K562 (cell line): ENCODE measurements around the gene SORCS2. TPM values are rescaled to one million over a fixed set of nuclear protein-coding genes. Genes with fewer than 3 reads are reported as not detected.

Experiments
- CBX5 ChIP-seq: IDR thresholded peaks from 2 replicates; pipeline ENCODE4 v1.6.1; 2014; ENCODE audit warnings: low read depth, borderline replicate concordance
- FOXA3 ChIP-seq, 2 experiments: fragments of 450-650 bp in 1 of 2; sonication (generic) in 1 of 2; formaldehyde crosslinking; IDR thresholded peaks in 1 of 2; conservative IDR thresholded peaks in 1 of 2; 2 replicates each; pipeline versions ENCODE4 v1.4.0 to v1.8.0; 2020 to 2022; ENCODE audit warnings: mild to moderate bottlenecking in 2 of 2, missing genetic modification reagents in 1 of 2
- KLF16 ChIP-seq: IDR thresholded peaks from 2 replicates; pipeline ENCODE4 v1.6.1; 2016; ENCODE audit warnings: antibody characterized with exemption
- LARP7 ChIP-seq: fragments of 450-650 bp; IDR thresholded peaks from 2 replicates; pipeline ENCODE4 v1.6.1; 2016
- MEIS2 ChIP-seq: fragments of 450-650 bp; IDR thresholded peaks from 2 replicates; pipeline ENCODE4 v1.6.1; 2014; ENCODE audit warnings: mild to moderate bottlenecking; ENCODE audit not compliant: partially characterized antibody
- MLX ChIP-seq, 2 experiments: fragments of 450-650 bp in 1 of 2; sonication (generic) in 1 of 2; formaldehyde crosslinking; conservative IDR thresholded peaks; 2 replicates each; pipeline versions ENCODE4 v1.4.0 to v1.8.1; 2020 to 2022; ENCODE audit warnings: mild to moderate bottlenecking in 1 of 2, missing genetic modification reagents in 1 of 2
- PBX2 ChIP-seq, 2 experiments: IDR thresholded peaks in 1 of 2; conservative IDR thresholded peaks in 1 of 2; 2 replicates each; pipeline ENCODE4 v1.6.1; 2016; ENCODE audit warnings: low read depth in 2 of 2, mild to moderate bottlenecking in 1 of 2, missing compliant biosample characterization in 1 of 2, missing genetic modification characterization in 1 of 2, moderate library complexity in 1 of 2
- PKNOX1 ChIP-seq: fragments of 450-650 bp; IDR thresholded peaks from 2 replicates; pipeline ENCODE4 v1.6.1; 2016
- POLR3G ChIP-seq: IDR thresholded peaks from 2 replicates; pipeline ENCODE4 v1.6.1; 2011; ENCODE audit not compliant: insufficient read length, insufficient replicate concordance; ENCODE audit errors: extremely low read depth
- REST ChIP-seq, 2 experiments: fragments of 450-650 bp; formaldehyde crosslinking in 1 of 2; IDR thresholded peaks; 2 replicates each; pipeline versions ENCODE4 v1.4.0 to v1.6.1; 2014 to 2020; ENCODE audit warnings: mild to moderate bottlenecking in 2 of 2, borderline replicate concordance in 1 of 2, low read depth in 1 of 2
- polyA plus RNA-seq, 8 experiments: library from polyadenylated mRNA; depleted of rRNA in 4 of 8; stranded (reverse) in 5 of 8; unstranded in 3 of 8; fragments of >200 nt; fragmentation: Nextera tagmentation in 2 of 8; fragmentation: Illumina TruSeq in 1 of 8; extraction: Ambion mirVana in 2 of 8; extraction: Trizol in 1 of 8; gene quantifications; 2 replicates each; pipeline versions ENCODE4 v1.2.1 to v1.2.3, GENCODE V29; 2011 to 2014; ENCODE audit warnings: inconsistent platforms in 1 of 8, missing spikeins in 1 of 8
- total RNA-seq, 7 experiments: library from RNA; depleted of rRNA in 6 of 7; stranded (reverse); fragments of >200 nt in 6 of 7; fragmentation: Illumina TruSeq in 2 of 7; extraction: Trizol in 2 of 7; gene quantifications; 2 replicates each; pipeline versions ENCODE4 v1.2.1 to v1.2.3, GENCODE V29; 2011 to 2021; ENCODE audit warnings: low replicate concordance in 1 of 7

SORCS2 gene
- total and polyA plus RNA-seq, 9 of the 15 experiments (the other 6 are each of a cell fraction or from before 2014, with no cell fraction given), result not detected

- TF ChIP-seq PBX2 (CRISPR knock-in tag; IDR thresholded peaks at IDR 0.05; ENCODE audit: low read depth), result no peak
- 0 out of 2 replicates have a peak, but pooled peaks have one; percentile 46 for TF ChIP-seq PBX2 (tag; conservative IDR thresholded peaks at IDR 0.05; ENCODE audit: low read depth)
- peak; percentile 42 for TF ChIP-seq PKNOX1
- TF ChIP-seq REST (IDR thresholded peaks at IDR 0.05; ENCODE audit: borderline replicate concordance), result peak; percentile 33; the same call in 1 of the 2 replicates
- no peak for TF ChIP-seq REST (CRISPR knock-in tag; IDR thresholded peaks at IDR 0.05; ENCODE audit: low read depth)
- no peak for TF ChIP-seq POLR3G
- no peak for TF ChIP-seq CBX5
- TF ChIP-seq KLF16, result no peak
- no peak for TF ChIP-seq MLX (CRISPR knock-in tag; conservative IDR thresholded peaks at IDR 0.05)
- no peak for TF ChIP-seq FOXA3 (CRISPR knock-in tag; conservative IDR thresholded peaks at IDR 0.05 in 1 of 2, IDR thresholded peaks at IDR 0.05 in 1 of 2)
- TF ChIP-seq LARP7, result no peak
- TF ChIP-seq MEIS2, result peak; percentile 79
Measured at GRCh38 chr4:7151668-7152227, 40.6 kb upstream of the SORCS2 start (continued).
